CD8-positive, alpha-beta memory T cell (primary cell): ENCODE measurements around the gene CTTNBP2NL. TPM values are rescaled to one million over a fixed set of nuclear protein-coding genes. Genes with fewer than 3 reads are reported as not detected.
"Not testable (repeated sequence)": the region's sequence is repeated elsewhere in the genome, so short reads cannot be mapped to it uniquely, and the experiment has no call there.

Experiments
- CTCF ChIA-PET: fragments of 350-600 bp; sonication (Branson Sonifier 250); formaldehyde crosslinking; loops from one replicate; lab custom pipeline; 2021; ENCODE audit warnings: antibody characterized with exemption; lab: Charles Lee
- POLR2A ChIA-PET: fragments of 350-600 bp; sonication (Branson Sonifier 250); formaldehyde crosslinking; loops from one replicate; lab custom pipeline; 2021; ENCODE audit warnings: antibody characterized with exemption; lab: Charles Lee
- DNase-seq, 5 donors: peaks; one replicate each; pipeline versions ENCODE4 v3.0.0 to v3.0.0-alpha.2; 2020 to 2022; ENCODE audit warnings: mixed read lengths in 1 of 5
- H3K27ac ChIP-seq: one replicate; pipeline ENCODE4 v1.7.0; 2013; ENCODE audit warnings: low read depth, mild to moderate bottlenecking, low read length, moderate library complexity
- H3K27me3 ChIP-seq: 2 replicates; pipeline ENCODE4 v1.7.0; 2013; ENCODE audit warnings: low read length, mild to moderate bottlenecking; ENCODE audit not compliant: insufficient read depth, poor library complexity, severe bottlenecking
- H3K36me3 ChIP-seq: 2 replicates; pipeline ENCODE4 v1.7.0; 2013; ENCODE audit warnings: mild to moderate bottlenecking, low read length, moderate library complexity; ENCODE audit not compliant: insufficient read depth
- H3K4me1 ChIP-seq: 2 replicates; pipeline ENCODE4 v1.7.0; 2013; ENCODE audit warnings: mild to moderate bottlenecking, low read length, moderate library complexity; ENCODE audit not compliant: insufficient read depth
- H3K4me3 ChIP-seq: 2 replicates; pipeline ENCODE4 v1.7.0; 2013; ENCODE audit warnings: mild to moderate bottlenecking, low read length
- H3K9me3 ChIP-seq: 2 replicates; pipeline ENCODE4 v1.7.0; 2013; ENCODE audit warnings: mild to moderate bottlenecking, low read length
- H3K27ac Mint-ChIP-seq, 8 donors: one replicate each; pipeline ENCODE4 v1.8.0; 2020 to 2021; ENCODE audit warnings: mixed read lengths in 8 of 8, mild to moderate bottlenecking in 6 of 8, inconsistent platforms in 3 of 8, moderate library complexity in 3 of 8
- H3K27me3 Mint-ChIP-seq, 2 donors: one replicate each; pipeline ENCODE4 v1.8.0; 2020 to 2021; ENCODE audit warnings: mixed read lengths in 2 of 2, mild to moderate bottlenecking in 1 of 2, moderate library complexity in 1 of 2
- H3K36me3 Mint-ChIP-seq, 3 donors: one replicate each; pipeline ENCODE4 v1.8.0; 2020 to 2021; ENCODE audit warnings: mixed read lengths in 3 of 3, inconsistent platforms in 1 of 3, mild to moderate bottlenecking in 1 of 3
- H3K4me1 Mint-ChIP-seq, 3 donors: one replicate each; pipeline ENCODE4 v1.8.0; 2020 to 2021; ENCODE audit warnings: mixed read lengths in 3 of 3, inconsistent platforms in 1 of 3, mild to moderate bottlenecking in 1 of 3
- H3K4me3 Mint-ChIP-seq, 7 donors: one replicate each; pipeline ENCODE4 v1.8.0; 2020 to 2021; ENCODE audit warnings: mixed read lengths in 7 of 7, mild to moderate bottlenecking in 6 of 7, moderate library complexity in 4 of 7, inconsistent platforms in 2 of 7
- H3K9me3 Mint-ChIP-seq, 5 donors: one replicate each; pipeline ENCODE4 v1.8.0; 2020 to 2022; ENCODE audit warnings: mixed read lengths in 5 of 5, mild to moderate bottlenecking in 3 of 5, moderate library complexity in 2 of 5, inconsistent platforms in 1 of 5
- polyA plus RNA-seq: library from polyadenylated mRNA; unstranded; fragments of 300-500 nt; fragmentation: Illumina TruSeq; gene quantifications from one replicate; pipeline ENCODE4 v1.2.3, GENCODE V29; 2021
- total RNA-seq, 2 experiments: library from RNA; stranded (reverse); gene quantifications; one replicate each; pipeline ENCODE4 v1.2.3, GENCODE V29; 2021

The CTTNBP2NL gene
- total and polyA plus RNA-seq, 3 experiments from 2014 or later = 0.07 to 2.5 (median 2.3) TPM

DNA sequence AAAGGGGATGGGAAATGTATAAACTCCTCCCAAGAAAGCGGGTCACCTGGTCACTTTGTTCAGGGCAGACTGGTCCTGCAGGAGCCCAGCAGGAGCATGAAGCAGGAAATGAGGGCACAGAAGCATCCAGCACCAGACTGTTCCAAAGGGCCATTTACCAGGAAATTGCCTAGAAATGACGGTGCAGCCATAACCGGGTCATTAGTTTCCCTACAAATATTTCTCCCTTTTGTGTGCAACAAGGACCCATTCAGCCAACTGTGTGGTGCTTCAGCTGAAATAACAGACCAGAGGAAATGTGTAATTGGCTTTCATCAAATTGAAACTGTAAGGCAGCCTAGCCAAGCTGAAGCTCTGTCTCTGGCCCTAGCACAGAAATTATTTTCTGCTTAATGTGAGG, 7.6 kb upstream of the CTTNBP2NL start:
- H3K36me3 ChIP-seq = no peaks in the 10 kb centered on the region
- Mint-ChIP-seq H3K36me3 (no peaks in the 10 kb centered on the region), H3K27ac (no peak overlapping the region), H3K9me3 (no peaks in the 10 kb centered on the region), H3K4me3 (no peak overlapping the region), H3K27me3 (peaks cover 27 to 57% of the 10 kb centered on the region in 2 donors), H3K4me1 (peaks cover 5 to 6% (median 6%) of the 10 kb centered on the region in 3 donors)
- H3K4me3 ChIP-seq = no peak overlapping the region
- peaks cover 8% of the 10 kb centered on the region for H3K4me1 ChIP-seq
- no peaks in the 10 kb centered on the region for H3K9me3 ChIP-seq
- H3K27ac ChIP-seq = no peak overlapping the region
- CTCF ChIA-PET = interaction anchor here (4.6 kb wide), 1 partner anchor 77 kb away, joined by 77 read pairs; no protein-coding TSS in a partner anchor
- H3K27me3 ChIP-seq = no peaks in the 10 kb centered on the region
- DNase-seq = no peak
- POLR2A ChIA-PET = no interaction called here

DNA sequence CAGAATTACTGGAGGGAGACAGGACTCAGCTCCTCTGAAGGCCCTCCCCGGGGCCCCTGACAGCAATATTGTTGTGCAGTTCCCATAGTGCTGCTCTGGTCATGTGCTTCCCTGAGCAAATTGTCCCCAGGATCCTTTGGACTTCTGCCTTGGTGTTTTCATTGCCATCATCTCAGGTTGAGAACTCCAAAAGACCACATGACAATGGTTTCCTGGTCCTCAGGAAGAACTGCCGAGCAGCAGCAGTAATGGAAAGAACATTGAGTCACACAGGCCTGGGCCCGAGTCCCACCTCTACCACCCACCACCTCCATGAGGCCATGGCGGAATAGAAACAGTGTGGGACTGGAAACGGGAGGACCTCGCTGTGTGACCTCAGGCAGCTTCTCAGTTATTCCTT, 6.3 kb upstream of the CTTNBP2NL start:
- H3K4me1 ChIP-seq = peaks cover 8% of the 10 kb centered on the region
- no peak overlapping the region for H3K4me3 ChIP-seq
- no peak overlapping the region for H3K27ac ChIP-seq
- no peaks in the 10 kb centered on the region for H3K27me3 ChIP-seq
- CTCF ChIA-PET = interaction anchor here (1.1 to 4.6 kb wide), 5 partner anchors 8 to 326 kb away, joined by 4 to 77 read pairs (median 12); partner anchors contain the start of gene PPM1J
- Mint-ChIP-seq H3K27me3 (peaks cover 32 to 58% of the 10 kb centered on the region in 2 donors), H3K9me3 (no peaks in the 10 kb centered on the region), H3K4me3 (no peak overlapping the region), H3K27ac (no peak overlapping the region), H3K4me1 (peaks cover 5 to 6% (median 6%) of the 10 kb centered on the region in 3 donors), H3K36me3 (no peaks in the 10 kb centered on the region)
- POLR2A ChIA-PET = no interaction called here
- no peaks in the 10 kb centered on the region for H3K9me3 ChIP-seq
- DNase-seq = no peak
- H3K36me3 ChIP-seq = no peaks in the 10 kb centered on the region

DNA sequence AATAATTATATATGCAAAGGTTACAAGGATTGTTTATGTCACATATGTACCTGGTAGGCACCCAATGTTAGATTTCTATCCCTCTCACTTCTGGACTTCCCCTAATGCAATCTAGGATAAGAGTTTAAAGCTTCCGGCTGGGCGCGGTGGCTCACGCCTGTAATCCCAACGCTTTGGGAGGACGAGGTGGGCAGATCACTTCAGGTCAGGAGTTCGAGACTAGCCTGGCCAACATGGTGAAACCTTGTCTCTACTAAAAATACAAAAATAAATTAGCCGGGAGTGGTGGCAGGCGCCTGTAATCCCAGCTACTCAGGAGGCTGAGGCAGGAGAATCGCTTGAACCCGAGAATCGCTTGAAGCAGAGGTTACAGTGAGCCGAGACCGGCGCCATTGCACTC, 5.7 kb upstream of the CTTNBP2NL start:
- H3K36me3 Mint-ChIP-seq, H3K9me3 ChIP-seq, H3K9me3 Mint-ChIP-seq, H3K27ac ChIP-seq, H3K27me3 ChIP-seq, H3K27ac Mint-ChIP-seq, DNase-seq, H3K36me3 ChIP-seq, H3K4me1 Mint-ChIP-seq, H3K4me3 ChIP-seq, H3K4me1 ChIP-seq: not testable (repeated sequence)
- ChIA-PET POLR2A (interaction anchor here (0.6 kb wide), 1 partner anchor 122 kb away, joined by 5 read pairs; no protein-coding TSS in a partner anchor), CTCF (interaction anchor here (0.6 to 4.6 kb wide), 21 partner anchors 9 to 330 kb away, joined by 3 to 77 read pairs (median 7); partner anchors contain the start of gene PPM1J)
- H3K27me3 Mint-ChIP-seq = peaks cover 32 to 53% of the 10 kb centered on the region in 2 donors
- peak overlapping the region in 1 of 7 donors; percentile 18 for H3K4me3 Mint-ChIP-seq

DNA sequence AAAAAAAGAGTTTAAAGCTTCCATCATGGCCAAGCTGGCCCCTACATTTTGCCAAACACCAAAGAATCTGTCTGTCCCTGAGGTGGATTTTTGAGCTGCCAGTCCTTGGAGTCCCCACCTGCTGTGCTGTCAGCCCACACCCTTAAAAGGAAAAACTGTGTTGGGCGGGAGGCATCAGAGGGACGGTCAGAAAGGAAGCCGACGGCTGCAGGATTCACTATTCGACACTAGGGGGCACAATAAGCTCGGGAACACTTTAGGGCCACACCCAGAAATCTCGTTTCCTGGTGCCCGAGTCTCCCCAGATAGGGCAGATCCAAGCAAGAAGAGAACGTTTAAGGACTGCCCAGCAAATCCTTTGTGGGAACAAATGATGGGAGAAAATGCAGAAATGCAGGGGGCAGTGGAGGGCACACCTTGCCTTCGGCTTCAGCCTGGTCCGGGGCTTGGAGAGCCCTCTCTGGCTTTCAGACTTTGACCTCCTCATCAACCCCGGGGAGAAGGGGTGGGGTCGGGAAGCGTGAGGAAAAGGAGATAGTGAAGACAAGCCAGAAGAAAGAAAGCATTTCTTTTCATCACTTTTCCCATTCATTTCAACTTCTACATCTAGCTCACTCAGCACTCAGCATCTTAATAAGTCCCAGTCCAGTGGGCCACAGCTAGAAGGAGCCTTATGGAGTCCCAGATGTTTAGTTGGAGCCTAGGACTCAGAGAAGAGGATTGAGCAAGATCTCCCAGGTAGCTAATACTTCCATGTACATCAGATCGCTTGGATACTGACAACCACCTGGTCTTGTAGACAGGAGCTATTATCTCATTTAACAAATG, 5.0 kb upstream of the CTTNBP2NL start:
- Mint-ChIP-seq H3K27ac (no peak overlapping the region), H3K36me3 (peaks cover 0 to under 1% (median 0%) of the 10 kb centered on the region in 3 donors), H3K27me3 (peaks cover 32 to 53% of the 10 kb centered on the region in 2 donors), H3K4me3 (peak overlapping the region in 5 of 7 donors; percentile 15 to 49 (median 45)), H3K9me3 (no peaks in the 10 kb centered on the region), H3K4me1 (peaks cover 10 to 14% (median 14%) of the 10 kb centered on the region in 3 donors)
- ChIA-PET POLR2A (interaction anchor here (0.6 kb wide), 1 partner anchor 121 kb away, joined by 5 read pairs; no protein-coding TSS in a partner anchor), CTCF (interaction anchor here (0.6 to 4.6 kb wide), 28 partner anchors 9 to 329 kb away, joined by 3 to 77 read pairs (median 5); partner anchors contain the start of genes MOV10 and PPM1J)
- Histone ChIP-seq H3K9me3 (no peaks in the 10 kb centered on the region), H3K27ac (no peak overlapping the region), H3K4me3 (no peak overlapping the region), H3K36me3 (no peaks in the 10 kb centered on the region), H3K4me1 (peaks cover 13% of the 10 kb centered on the region), H3K27me3 (no peaks in the 10 kb centered on the region)
- DNase-seq = peak; percentile 60 to 82 (median 71)

DNA sequence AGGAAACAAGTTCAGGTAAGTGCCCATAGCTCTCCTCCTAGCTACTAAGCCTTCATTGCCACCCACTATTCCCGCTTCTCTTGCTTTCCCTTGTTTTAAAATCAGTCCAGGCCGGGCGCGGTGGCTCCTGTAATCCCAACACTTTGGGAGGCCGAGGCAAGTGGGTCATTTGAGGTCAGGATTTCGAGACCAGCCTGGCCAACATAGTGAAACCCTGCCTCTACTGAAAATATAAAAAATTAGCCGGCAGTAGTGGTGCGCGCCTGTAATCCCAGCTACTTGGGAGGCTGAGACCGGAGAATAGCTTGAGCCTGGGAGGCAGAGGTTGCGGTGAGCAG, 4.4 kb upstream of the CTTNBP2NL start:
- no peak overlapping the region for H3K27ac ChIP-seq
- H3K27me3 ChIP-seq = no peaks in the 10 kb centered on the region
- H3K4me3 Mint-ChIP-seq = no peak overlapping the region
- H3K4me1 Mint-ChIP-seq = peaks cover 13 to 19% (median 17%) of the 10 kb centered on the region in 3 donors
- no peak overlapping the region for H3K4me3 ChIP-seq
- peaks cover 0 to 2% (median 0%) of the 10 kb centered on the region in 3 donors for H3K36me3 Mint-ChIP-seq
- H3K9me3 Mint-ChIP-seq = no peaks in the 10 kb centered on the region
- POLR2A ChIA-PET = no interaction called here
- no peaks in the 10 kb centered on the region for H3K9me3 ChIP-seq
- H3K36me3 ChIP-seq = no peaks in the 10 kb centered on the region
- CTCF ChIA-PET = interaction anchor here (0.8 to 4.6 kb wide), 24 partner anchors 9 to 329 kb away, joined by 3 to 77 read pairs (median 6); partner anchors contain the start of genes MOV10 and PPM1J
- no peak overlapping the region for H3K27ac Mint-ChIP-seq
- H3K27me3 Mint-ChIP-seq = peaks cover 32 to 53% of the 10 kb centered on the region in 2 donors
- no peak for DNase-seq
- H3K4me1 ChIP-seq = peaks cover 17% of the 10 kb centered on the region

DNA sequence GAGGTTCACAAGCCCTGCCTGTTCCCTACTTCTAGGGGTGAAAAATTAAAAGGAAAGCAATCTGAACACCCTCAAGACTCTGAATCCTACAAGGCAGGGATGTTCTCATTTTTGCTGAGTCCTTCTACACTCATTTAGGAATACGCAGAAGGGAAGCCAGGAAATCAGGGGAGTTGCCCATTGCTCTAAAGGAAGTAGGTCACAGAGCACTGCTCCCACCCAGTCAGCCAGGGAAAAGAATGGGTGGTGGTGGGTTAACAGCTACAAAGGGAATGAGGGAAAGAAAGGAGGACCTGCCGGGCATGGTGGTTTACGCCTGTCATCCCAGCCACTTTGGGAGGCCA, 2.4 kb upstream of the CTTNBP2NL start:
- POLR2A ChIA-PET = no interaction called here
- H3K4me3 Mint-ChIP-seq = peak overlapping the region in 2 of 7 donors; percentile 46 to 75
- no peak overlapping the region for H3K27ac Mint-ChIP-seq

DNA sequence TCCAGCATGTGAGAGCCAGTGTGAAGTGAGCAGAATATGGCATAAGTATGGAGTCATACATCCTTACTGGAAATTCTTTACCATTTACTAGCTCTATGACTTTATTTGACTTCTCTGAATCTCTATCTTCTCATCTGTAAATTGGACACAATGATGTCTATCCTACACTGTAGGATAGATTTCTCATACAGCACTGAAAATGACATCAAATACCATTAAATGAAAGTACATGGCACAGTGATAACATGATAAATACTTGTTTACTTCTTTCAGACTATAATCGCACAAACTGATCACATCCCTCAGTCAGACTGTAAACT, 1.3 kb upstream of the CTTNBP2NL start:
- peaks cover 0 to 4% (median 0%) of the 10 kb centered on the region in 3 donors for H3K36me3 Mint-ChIP-seq
- peak overlapping the region in 2 of 7 donors; percentile 11 to 52 for H3K4me3 Mint-ChIP-seq
- Histone ChIP-seq H3K4me1 (peaks cover 21% of the 10 kb centered on the region), H3K4me3 (no peak overlapping the region), H3K27me3 (no peaks in the 10 kb centered on the region), H3K27ac (no peak overlapping the region), H3K9me3 (no peaks in the 10 kb centered on the region), H3K36me3 (no peaks in the 10 kb centered on the region)
- ChIA-PET CTCF (interaction anchor here (2.6 kb wide), 1 partner anchor 71 kb away, joined by 9 read pairs; no protein-coding TSS in a partner anchor), POLR2A (no interaction called here)
- no peak for DNase-seq
- peaks cover 27 to 35% of the 10 kb centered on the region in 2 donors for H3K27me3 Mint-ChIP-seq
- H3K9me3 Mint-ChIP-seq = no peaks in the 10 kb centered on the region
- H3K4me1 Mint-ChIP-seq = peaks cover 19 to 27% (median 25%) of the 10 kb centered on the region in 3 donors
- no peak overlapping the region for H3K27ac Mint-ChIP-seq

More for the DNA sequence above, 2.4 kb upstream of the CTTNBP2NL start:
- Mint-ChIP-seq H3K36me3 (peaks cover 0 to 4% (median 0%) of the 10 kb centered on the region in 3 donors), H3K27me3 (peaks cover 31 to 38% of the 10 kb centered on the region in 2 donors), H3K9me3 (no peaks in the 10 kb centered on the region), H3K4me1 (peaks cover 19 to 27% (median 25%) of the 10 kb centered on the region in 3 donors)
- no peak for DNase-seq
- Histone ChIP-seq H3K27ac (no peak overlapping the region), H3K4me1 (peaks cover 21% of the 10 kb centered on the region), H3K4me3 (no peak overlapping the region), H3K27me3 (no peaks in the 10 kb centered on the region), H3K36me3 (no peaks in the 10 kb centered on the region), H3K9me3 (no peaks in the 10 kb centered on the region)
- CTCF ChIA-PET = interaction anchor here (2.6 kb wide), 1 partner anchor 72 kb away, joined by 9 read pairs; no protein-coding TSS in a partner anchor
